NCI-H69 (cell line): ENCODE measurements around the gene GABARAP.
A peak's percentile ranks its signal among the peaks of the same experiment; 100 is the strongest.

ENCODE experiments used
- DNase-seq: peaks from one replicate; lab custom pipeline; 2025; lab: John Stamatoyannopoulos, UW

GABARAP gene

GRCh38 chr17:7222093-7222971 lies 19.9 kb downstream of the GABARAP start:
- no peak for DNase-seq

GRCh38 chr17:7221278-7222092 lies 20.8 kb downstream of the GABARAP start:
- DNase-seq: no peak

- DNase-seq: peak; percentile 59
Observed at GRCh38 chr17:7220593-7221277, 21.5 kb downstream of the GABARAP start.

- peak; percentile 75 for DNase-seq
Observed at GRCh38 chr17:7219812-7220592, 22.2 kb downstream of the GABARAP start, which contains the start of the genes ACADVL and DLG4. TSS of gene ACADVL (plus strand) at chr17:7219938. CDS start at chr17:7219985, 47 bp downstream. TSS of gene DLG4 (minus strand) at chr17:7219836.

- no peak for DNase-seq
Observed at GRCh38 chr17:7219229-7219811, 22.9 kb downstream of the GABARAP start.

GRCh38 chr17:7218758-7219157 lies 23.5 kb downstream of the GABARAP start:
- DNase-seq: no peak

GRCh38 chr17:7218166-7218565 lies 24.1 kb downstream of the GABARAP start:
- no peak for DNase-seq

GRCh38 chr17:7217113-7217987 lies 24.9 kb downstream of the GABARAP start:
- peak; percentile 75 for DNase-seq

GRCh38 chr17:7216242-7217112 lies 25.8 kb downstream of the GABARAP start:
- no peak for DNase-seq

GRCh38 chr17:7215652-7216180 lies 26.5 kb downstream of the GABARAP start:
- DNase-seq: peak; percentile 62

GRCh38 chr17:7215136-7215638 lies 27.1 kb downstream of the GABARAP start:
- no peak for DNase-seq

- DNase-seq: peak; percentile 97
Observed at GRCh38 chr17:7214300-7215135, 27.7 kb downstream of the GABARAP start.

GRCh38 chr17:7213895-7214299 lies 28.4 kb downstream of the GABARAP start:
- peak; percentile 96 for DNase-seq

- peak; percentile 35 for DNase-seq
Observed at GRCh38 chr17:7211491-7212273, 30.6 kb downstream of the GABARAP start.

- DNase-seq: no peak
Observed at GRCh38 chr17:7208754-7209460, 33.3 kb downstream of the GABARAP start.

GRCh38 chr17:7208027-7208571 lies 34.1 kb downstream of the GABARAP start:
- no peak for DNase-seq
